ENCODE results near the gene ADCY2.

The ADCY2 gene

GRCh38 chr5:7377761-7378160 is 18.2 kb upstream of the ADCY2 start:
- Histone ChIP-seq H3K9me3 (ENCODE audit: insufficient read depth, low read depth, low read length) (no peaks in the 10 kb centered on the region), H3K36me3 (ENCODE audit: insufficient read depth, low read depth, low read length) (no peaks in the 10 kb centered on the region), H3K27me3 (ENCODE audit: insufficient read depth, low read length) (no peaks in the 10 kb centered on the region), H3K9ac (ENCODE audit: low read depth, low read length) (no peak overlapping the region), H3K4me3 (ENCODE audit: low read length) (no peak overlapping the region), H3K4me1 (ENCODE audit: insufficient read depth, low read length) (no peaks in the 10 kb centered on the region), H3K27ac (ENCODE audit: low read length) (no peak overlapping the region)

GRCh38 chr5:7382588-7382987 is 13.3 kb upstream of the ADCY2 start:
- H3K27me3 ChIP-seq (ENCODE audit: insufficient read depth, low read length): no peaks in the 10 kb centered on the region
- H3K9me3 ChIP-seq (ENCODE audit: insufficient read depth, low read depth, low read length): no peaks in the 10 kb centered on the region

GRCh38 chr5:7385681-7386080 is 10.3 kb upstream of the ADCY2 start:
- Histone ChIP-seq H3K9ac (ENCODE audit: low read depth, low read length) (no peak overlapping the region), H3K4me1 (ENCODE audit: insufficient read depth, low read length) (no peaks in the 10 kb centered on the region), H3K27ac (ENCODE audit: low read length) (no peak overlapping the region), H3K36me3 (ENCODE audit: insufficient read depth, low read depth, low read length) (no peaks in the 10 kb centered on the region), H3K9me3 (ENCODE audit: insufficient read depth, low read depth, low read length) (no peaks in the 10 kb centered on the region), H3K27me3 (ENCODE audit: insufficient read depth, low read length) (no peaks in the 10 kb centered on the region), H3K4me3 (ENCODE audit: low read length) (no peak overlapping the region)

More at GRCh38 chr5:7382588-7382987, 13.3 kb upstream of the ADCY2 start:
- Histone ChIP-seq H3K27ac (ENCODE audit: low read length) (no peak overlapping the region), H3K4me1 (ENCODE audit: insufficient read depth, low read length) (no peaks in the 10 kb centered on the region), H3K4me3 (ENCODE audit: low read length) (no peak overlapping the region), H3K36me3 (ENCODE audit: insufficient read depth, low read depth, low read length) (no peaks in the 10 kb centered on the region), H3K9ac (ENCODE audit: low read depth, low read length) (no peak overlapping the region)

- Histone ChIP-seq H3K36me3 (ENCODE audit: insufficient read depth, low read depth, low read length) (no peaks in the 10 kb centered on the region), H3K4me1 (ENCODE audit: insufficient read depth, low read length) (peaks cover 9% of the 10 kb centered on the region; the same call in 1 of the 2 replicates), H3K4me3 (ENCODE audit: low read length) (no peak overlapping the region), H3K9ac (ENCODE audit: low read depth, low read length) (no peak overlapping the region), H3K9me3 (ENCODE audit: insufficient read depth, low read depth, low read length) (no peaks in the 10 kb centered on the region), H3K27me3 (ENCODE audit: insufficient read depth, low read length) (no peaks in the 10 kb centered on the region), H3K27ac (ENCODE audit: low read length) (no peak overlapping the region)
These were observed 7.4 kb upstream of the ADCY2 start for GRCh38 chr5:7388553-7388952.

GRCh38 chr5:7391215-7391614 is 4.7 kb upstream of the ADCY2 start:
- H3K9ac ChIP-seq (ENCODE audit: low read depth, low read length): no peak overlapping the region
- H3K4me3 ChIP-seq (ENCODE audit: low read length): no peak overlapping the region
- H3K9me3 ChIP-seq (ENCODE audit: insufficient read depth, low read depth, low read length): no peaks in the 10 kb centered on the region
- H3K27ac ChIP-seq (ENCODE audit: low read length): no peak overlapping the region
- peaks cover 14% of the 10 kb centered on the region; the same call in 1 of the 2 replicates for H3K4me1 ChIP-seq (ENCODE audit: insufficient read depth, low read length)
- H3K27me3 ChIP-seq (ENCODE audit: insufficient read depth, low read length): peaks cover 12% of the 10 kb centered on the region
- H3K36me3 ChIP-seq (ENCODE audit: insufficient read depth, low read depth, low read length): no peaks in the 10 kb centered on the region

- H3K27me3 ChIP-seq (ENCODE audit: insufficient read depth, low read length): peaks cover 17% of the 10 kb centered on the region
- H3K27ac ChIP-seq (ENCODE audit: low read length): no peak overlapping the region
- H3K36me3 ChIP-seq (ENCODE audit: insufficient read depth, low read depth, low read length): no peaks in the 10 kb centered on the region
- peaks cover 14% of the 10 kb centered on the region; the same call in 1 of the 2 replicates for H3K4me1 ChIP-seq (ENCODE audit: insufficient read depth, low read length)
- H3K4me3 ChIP-seq (ENCODE audit: low read length): no peak overlapping the region
- H3K9ac ChIP-seq (ENCODE audit: low read depth, low read length): no peak overlapping the region; the same call in 1 of the 2 replicates
- H3K9me3 ChIP-seq (ENCODE audit: insufficient read depth, low read depth, low read length): no peaks in the 10 kb centered on the region
These were observed 3.9 kb upstream of the ADCY2 start for GRCh38 chr5:7391814-7392692.

- no peaks in the 10 kb centered on the region for H3K36me3 ChIP-seq (ENCODE audit: insufficient read depth, low read depth, low read length)
- peaks cover 14% of the 10 kb centered on the region; the same call in 1 of the 2 replicates for H3K4me1 ChIP-seq (ENCODE audit: insufficient read depth, low read length)
- no peak overlapping the region for H3K27ac ChIP-seq (ENCODE audit: low read length)
- H3K9me3 ChIP-seq (ENCODE audit: insufficient read depth, low read depth, low read length): no peaks in the 10 kb centered on the region
- H3K9ac ChIP-seq (ENCODE audit: low read depth, low read length): no peak overlapping the region; the same call in 1 of the 2 replicates
- peaks cover 23% of the 10 kb centered on the region for H3K27me3 ChIP-seq (ENCODE audit: insufficient read depth, low read length)
- no peak overlapping the region for H3K4me3 ChIP-seq (ENCODE audit: low read length)
These were observed 3.3 kb upstream of the ADCY2 start for GRCh38 chr5:7392693-7393024.

GRCh38 chr5:7393921-7394799 is 1.8 kb upstream of the ADCY2 start:
- H3K9me3 ChIP-seq (ENCODE audit: insufficient read depth, low read depth, low read length): no peaks in the 10 kb centered on the region
- H3K27me3 ChIP-seq (ENCODE audit: insufficient read depth, low read length): peaks cover 25% of the 10 kb centered on the region
- H3K27ac ChIP-seq (ENCODE audit: low read length): no peak overlapping the region
- H3K9ac ChIP-seq (ENCODE audit: low read depth, low read length): no peak overlapping the region
- peaks cover 19% of the 10 kb centered on the region; the same call in 1 of the 2 replicates for H3K4me1 ChIP-seq (ENCODE audit: insufficient read depth, low read length)
- no peaks in the 10 kb centered on the region for H3K36me3 ChIP-seq (ENCODE audit: insufficient read depth, low read depth, low read length)
- peak overlapping the region; percentile 77; the same call in 1 of the 2 replicates for H3K4me3 ChIP-seq (ENCODE audit: low read length)

- H3K4me1 ChIP-seq (ENCODE audit: insufficient read depth, low read length): peaks cover 21% of the 10 kb centered on the region; the same call in 1 of the 2 replicates
These were observed 978 bp upstream of the ADCY2 start for GRCh38 chr5:7394889-7395431.

GRCh38 chr5:7395432-7395946 is 449 bp upstream of the ADCY2 start:
- H3K27ac ChIP-seq (ENCODE audit: low read length): no peak overlapping the region
- peaks cover 25% of the 10 kb centered on the region for H3K27me3 ChIP-seq (ENCODE audit: insufficient read depth, low read length)
- no peaks in the 10 kb centered on the region for H3K36me3 ChIP-seq (ENCODE audit: insufficient read depth, low read depth, low read length)
- no peaks in the 10 kb centered on the region for H3K9me3 ChIP-seq (ENCODE audit: insufficient read depth, low read depth, low read length)
- H3K4me3 ChIP-seq (ENCODE audit: low read length): peak overlapping the region; percentile 77
- peak overlapping the region; percentile 68; the same call in 1 of the 2 replicates for H3K9ac ChIP-seq (ENCODE audit: low read depth, low read length)
- peaks cover 25% of the 10 kb centered on the region; the same call in 1 of the 2 replicates for H3K4me1 ChIP-seq (ENCODE audit: insufficient read depth, low read length)

More at GRCh38 chr5:7394889-7395431, 978 bp upstream of the ADCY2 start:
- Histone ChIP-seq H3K4me3 (ENCODE audit: low read length) (peak overlapping the region; percentile 77), H3K9me3 (ENCODE audit: insufficient read depth, low read depth, low read length) (no peaks in the 10 kb centered on the region), H3K9ac (ENCODE audit: low read depth, low read length) (peak overlapping the region; percentile 68; the same call in 1 of the 2 replicates), H3K36me3 (ENCODE audit: insufficient read depth, low read depth, low read length) (no peaks in the 10 kb centered on the region), H3K27ac (ENCODE audit: low read length) (no peak overlapping the region), H3K27me3 (ENCODE audit: insufficient read depth, low read length) (peaks cover 25% of the 10 kb centered on the region)
